Right lobe of liver (tissue), 6 donors: Measurements from ENCODE around the gene OSM. TPM values are rescaled to one million over a fixed set of nuclear protein-coding genes. Genes with fewer than 3 reads are reported as not detected.

ENCODE experiments used
- ATAC-seq, 4 donors: fragments of 200-7000 bp; cut with Tn5 transposase; one replicate each; pipeline ENCODE4 v1.9.1; 2020; ENCODE audit warnings: mild to moderate bottlenecking in 4 of 4, moderate library complexity in 4 of 4
- DNase-seq, 3 donors: peaks; one replicate each; pipeline ENCODE4 v3.0.0-alpha.2; 2020
- H3K27ac ChIP-seq, 3 donors: fragments of 200-600 bp; one replicate each; pipeline ENCODE4 v1.8.0; 2022
- H3K27me3 ChIP-seq, 2 donors: fragments of 200-600 bp; one replicate each; pipeline ENCODE4 v1.8.0; 2022
- H3K36me3 ChIP-seq, 4 donors: fragments of 200-600 bp; sonication (generic) in 1 of 4; one replicate each; pipeline versions ENCODE4 v1.5.1 to v1.8.0; 2017 to 2022; ENCODE audit warnings: control low read depth in 1 of 4
- H3K4me1 ChIP-seq, 4 donors: fragments of 200-600 bp; sonication (generic) in 1 of 4; one replicate each; pipeline versions ENCODE4 v1.5.1 to v1.8.0; 2017 to 2022; ENCODE audit warnings: control low read depth in 1 of 4
- H3K4me3 ChIP-seq, 3 donors: fragments of 200-600 bp; one replicate each; pipeline ENCODE4 v1.8.0; 2022
- H3K9me3 ChIP-seq, 4 donors: fragments of 200-600 bp; sonication (generic) in 1 of 4; one replicate each; pipeline versions ENCODE4 v1.5.1 to v1.8.0; 2017 to 2022; ENCODE audit warnings: control low read depth in 1 of 4
- POLR2A ChIP-seq: fragments of 450-650 bp; IDR thresholded peaks from one replicate; pipeline ENCODE4 v1.6.1; 2017; ENCODE audit warnings: antibody characterized with exemption, mild to moderate bottlenecking
- WGBS: methylation state at CpG from one replicate; pipeline ENCODE4 v1.1.6; 2018; ENCODE audit warnings: low coverage, low lambda C conversion rate; ENCODE audit not compliant: insufficient coverage; ENCODE audit errors: missing lambda C conversion rate; 5-methylcytosine and 5-hydroxymethylcytosine counted together
- intact Hi-C, 2 donors: fragments of 100-400 bp; cut with DNase I; formaldehyde crosslinking; loops; one replicate each; pipeline versions ENCODE4 v1.11.2 to v1.14.1; 2022
- total RNA-seq, 6 experiments: library from RNA; depleted of rRNA in 2 of 6; stranded (reverse); fragments of >200 nt in 2 of 6; fragmentation: NEBNext Ultra II Directional in 3 of 6; extraction: Animal tissue kit (Norgen Biotek cat#: 25700) in 3 of 6; gene quantifications; one replicate each; pipeline versions ENCODE4 v1.1.0 to v1.2.4, GENCODE V29; 2016 to 2023
- TF ChIP-seq, protein P1 (sequence below), 4 donors: fragments of 200-600 bp in 3 of 4; fragments of 450-650 bp in 1 of 4; IDR thresholded peaks; one replicate each; pipeline versions ENCODE4 v1.5.1 to v1.8.0; 2016 to 2022; ENCODE audit warnings: antibody characterized with exemption in 4 of 4, mild to moderate bottlenecking in 2 of 4
- donor health status: DM: no; HTN: yes; CAD: no.
- donor health status: DM: no; HTN: no; CAD: no.
- donor health status: DM: no; HTN: no; CAD: no.
- donor health status: DM: no; HTN: yes; CAD: no.
- donor health status: DM: no; HTN: yes; CAD: no.

Gene OSM
- total RNA-seq, 6 experiments from 2014 or later: 0.10 to 0.75 (median 0.19) TPM; not detected in 2

DNA sequence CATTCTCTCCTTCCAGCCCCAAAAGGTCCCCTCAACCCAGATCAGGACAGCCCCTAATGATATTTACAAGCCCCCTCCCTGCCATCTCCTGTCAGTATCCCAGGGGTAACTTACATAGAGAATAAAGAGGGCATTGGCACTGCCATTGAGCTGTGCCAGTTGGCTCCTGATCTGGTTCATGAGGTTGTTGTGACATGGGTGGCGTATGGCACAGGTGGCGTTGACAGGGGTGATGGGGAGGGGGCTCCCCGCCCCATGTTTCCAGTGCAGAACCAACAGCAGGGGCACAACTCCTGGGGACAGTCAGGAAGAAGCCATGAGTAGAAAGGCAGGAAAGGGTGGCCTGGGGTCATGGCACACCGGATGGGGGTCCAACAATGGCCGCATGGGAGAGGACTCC is 22.0 kb downstream of the OSM start:
- TF ChIP-seq POLR2A: no peak
- TF ChIP-seq, protein P1, sequence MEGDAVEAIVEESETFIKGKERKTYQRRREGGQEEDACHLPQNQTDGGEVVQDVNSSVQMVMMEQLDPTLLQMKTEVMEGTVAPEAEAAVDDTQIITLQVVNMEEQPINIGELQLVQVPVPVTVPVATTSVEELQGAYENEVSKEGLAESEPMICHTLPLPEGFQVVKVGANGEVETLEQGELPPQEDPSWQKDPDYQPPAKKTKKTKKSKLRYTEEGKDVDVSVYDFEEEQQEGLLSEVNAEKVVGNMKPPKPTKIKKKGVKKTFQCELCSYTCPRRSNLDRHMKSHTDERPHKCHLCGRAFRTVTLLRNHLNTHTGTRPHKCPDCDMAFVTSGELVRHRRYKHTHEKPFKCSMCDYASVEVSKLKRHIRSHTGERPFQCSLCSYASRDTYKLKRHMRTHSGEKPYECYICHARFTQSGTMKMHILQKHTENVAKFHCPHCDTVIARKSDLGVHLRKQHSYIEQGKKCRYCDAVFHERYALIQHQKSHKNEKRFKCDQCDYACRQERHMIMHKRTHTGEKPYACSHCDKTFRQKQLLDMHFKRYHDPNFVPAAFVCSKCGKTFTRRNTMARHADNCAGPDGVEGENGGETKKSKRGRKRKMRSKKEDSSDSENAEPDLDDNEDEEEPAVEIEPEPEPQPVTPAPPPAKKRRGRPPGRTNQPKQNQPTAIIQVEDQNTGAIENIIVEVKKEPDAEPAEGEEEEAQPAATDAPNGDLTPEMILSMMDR (IDR thresholded peaks at IDR 0.05): no peak
- no peaks in the 10 kb centered on the region for H3K27me3 ChIP-seq
- H3K4me1 ChIP-seq: peaks cover 0 to 6% (median 0%) of the 10 kb centered on the region in 4 donors
- intact Hi-C loops: no loop called here
- H3K9me3 ChIP-seq: no peaks in the 10 kb centered on the region
- ATAC-seq (no peak), DNase-seq (no peak)
- no CpG with 5 or more reads among the region's 5 CpGs for WGBS
- H3K36me3 ChIP-seq: no peaks in the 10 kb centered on the region
- no peak overlapping the region for H3K27ac ChIP-seq
- no peak overlapping the region for H3K4me3 ChIP-seq

DNA sequence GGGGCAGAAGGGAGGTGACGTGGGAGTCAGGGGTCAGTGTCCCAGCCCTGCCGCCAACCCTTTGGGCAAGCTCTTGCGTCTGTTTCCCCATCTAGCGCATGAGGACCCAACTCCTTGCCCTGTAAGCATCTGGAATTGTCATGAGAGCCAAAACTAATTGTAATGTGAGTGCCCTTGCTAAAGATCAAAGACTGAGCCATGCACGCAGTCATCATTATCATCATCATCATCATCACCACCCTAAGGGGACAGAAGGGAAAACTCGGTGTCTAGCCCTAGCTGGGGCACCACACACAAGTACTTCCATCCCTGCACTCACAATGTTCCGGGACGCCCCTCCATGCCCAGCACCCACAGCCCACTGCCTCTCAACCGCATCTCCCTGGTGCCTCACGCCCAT is 22.6 kb downstream of the OSM start:
- Histone ChIP-seq H3K36me3 (no peaks in the 10 kb centered on the region), H3K27ac (no peak overlapping the region), H3K4me3 (no peak overlapping the region), H3K27me3 (no peaks in the 10 kb centered on the region), H3K4me1 (peaks cover 0 to 6% (median 0%) of the 10 kb centered on the region in 4 donors), H3K9me3 (no peaks in the 10 kb centered on the region)
- WGBS: 91% methylated on average over 5 of the region's 10 CpGs
- ATAC-seq (no peak), DNase-seq (no peak)
- intact Hi-C loops: no loop called here
- TF ChIP-seq POLR2A: no peak
- TF ChIP-seq, protein P1 (IDR thresholded peaks at IDR 0.05): no peak

DNA sequence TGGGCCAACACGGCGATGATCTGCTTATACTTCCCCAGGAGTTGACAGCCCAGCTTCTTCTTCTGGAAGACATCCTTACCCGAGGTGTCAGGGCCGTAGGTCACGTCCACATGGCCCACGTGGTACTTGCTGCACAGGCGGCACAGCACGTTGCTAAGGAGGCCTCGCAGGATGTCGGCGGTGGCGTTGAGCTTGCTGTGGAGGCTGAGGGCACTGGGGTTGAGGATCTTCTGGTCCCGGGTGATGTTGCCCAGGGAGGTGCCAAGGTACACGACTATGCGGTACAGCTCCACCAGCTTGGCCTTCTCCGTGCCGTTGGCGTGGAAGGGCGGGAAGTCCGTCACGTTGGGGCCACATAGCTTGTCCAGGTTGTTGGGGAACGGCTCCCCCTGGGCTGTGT is 23.0 kb downstream of the OSM start:
- peaks cover 0 to 6% (median 0%) of the 10 kb centered on the region in 4 donors for H3K4me1 ChIP-seq
- intact Hi-C loops: no loop called here
- no peaks in the 10 kb centered on the region for H3K36me3 ChIP-seq
- DNase-seq: no peak
- TF ChIP-seq, protein P1 (IDR thresholded peaks at IDR 0.05): no peak
- no peak for TF ChIP-seq POLR2A
- H3K9me3 ChIP-seq: no peaks in the 10 kb centered on the region
- no peak for ATAC-seq
- no peaks in the 10 kb centered on the region for H3K27me3 ChIP-seq
- H3K4me3 ChIP-seq: no peak overlapping the region
- 97% methylated on average over 11 of the region's 22 CpGs for WGBS
- no peak overlapping the region for H3K27ac ChIP-seq

DNA sequence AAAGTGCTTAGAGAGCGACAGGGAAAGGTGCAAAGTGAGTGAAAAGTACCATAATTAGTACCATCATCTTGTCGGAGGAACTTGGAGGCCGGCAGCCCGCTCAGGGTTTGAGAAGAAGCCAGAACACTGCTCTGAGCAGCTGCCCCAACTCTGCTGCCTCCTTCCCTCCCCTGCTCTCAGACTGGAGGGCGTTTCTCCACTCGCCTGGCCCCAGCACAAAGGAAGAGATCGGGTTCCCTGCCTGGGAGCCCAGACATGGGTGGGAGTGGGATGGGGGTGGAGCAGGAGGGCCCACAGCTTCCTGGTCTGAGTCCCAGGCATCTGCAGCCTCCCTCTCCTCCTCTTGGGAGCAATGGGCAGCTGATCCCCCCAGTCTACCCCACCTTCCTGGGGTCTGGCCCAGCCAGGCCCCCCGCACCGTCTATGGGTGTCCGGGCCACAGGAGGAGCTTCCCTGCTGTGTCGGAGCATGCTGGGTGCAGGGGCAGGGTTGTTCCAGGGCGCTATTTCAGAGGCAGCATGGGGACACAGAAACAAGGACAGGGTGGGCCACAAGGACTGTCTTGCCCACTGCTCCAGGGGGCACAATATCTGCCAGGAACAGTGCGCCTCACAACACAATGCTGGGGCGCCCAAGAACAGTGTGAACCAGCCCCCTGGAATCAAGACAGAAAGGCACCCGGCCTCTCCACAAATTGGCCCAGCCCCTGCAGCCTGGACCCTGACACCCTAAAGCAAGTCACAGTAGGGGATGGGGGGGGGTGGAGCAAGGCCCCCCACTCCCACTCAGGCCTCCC is 24.9 kb downstream of the OSM start:
- TF ChIP-seq, protein P1 (IDR thresholded peaks at IDR 0.05): no peak
- TF ChIP-seq POLR2A: no peak
- DNase-seq (no peak), ATAC-seq (no peak)
- Histone ChIP-seq H3K9me3 (no peaks in the 10 kb centered on the region), H3K4me1 (peaks cover 0 to 4% (median 0%) of the 10 kb centered on the region in 4 donors), H3K27ac (no peak overlapping the region), H3K27me3 (no peaks in the 10 kb centered on the region), H3K36me3 (no peaks in the 10 kb centered on the region), H3K4me3 (no peak overlapping the region)
- WGBS: 92% methylated on average over 7 of the region's 15 CpGs
- intact Hi-C loops: no loop called here
